OCI-LY1 (cell line): ENCODE data around the gene HECTD3.
A peak's percentile ranks its signal among the peaks of the same experiment; 100 is the strongest.

Experiments
- H2AFZ ChIP-seq: fragments of 200-600 bp; sonication (generic), shearing (Covaris generic); 2 replicates; pipeline ENCODE4 v1.6.0; 2014; ENCODE audit warnings: antibody characterized with exemption, mild to moderate bottlenecking, low read length
- H3F3A ChIP-seq: fragments of 200-600 bp; sonication (generic), shearing (Covaris generic); 2 replicates; pipeline ENCODE4 v1.6.0; 2014; ENCODE audit warnings: mild to moderate bottlenecking, antibody characterized with exemption, low read length, moderate library complexity; ENCODE audit not compliant: insufficient read depth
- H3K27ac ChIP-seq: fragments of 200-600 bp; sonication (generic); 2 replicates; pipeline ENCODE4 v1.5.1; 2014; ENCODE audit warnings: low read length, mixed run types, mild to moderate bottlenecking, low read depth; ENCODE audit not compliant: poor library complexity, severe bottlenecking
- H3K27me3 ChIP-seq: fragments of 200-600 bp; sonication (generic); 2 replicates; pipeline ENCODE4 v1.6.0; 2014; ENCODE audit warnings: antibody characterized with exemption, mild to moderate bottlenecking, low read length, moderate library complexity; ENCODE audit not compliant: insufficient read depth
- H3K36me3 ChIP-seq: fragments of 200-600 bp; sonication (generic); 2 replicates; pipeline ENCODE4 v1.6.1; 2014; ENCODE audit warnings: mild to moderate bottlenecking, antibody characterized with exemption, low read length, moderate library complexity, mixed read lengths; ENCODE audit not compliant: insufficient read depth
- H3K4me1 ChIP-seq: fragments of 200-600 bp; sonication (generic); 2 replicates; pipeline ENCODE4 v1.5.1; 2014; ENCODE audit warnings: mild to moderate bottlenecking, low read length, moderate library complexity; ENCODE audit not compliant: insufficient read depth, severe bottlenecking
- H3K4me2 ChIP-seq: fragments of 200-600 bp; sonication (generic), shearing (Covaris generic); 2 replicates; pipeline ENCODE4 v1.6.1; 2014; ENCODE audit warnings: low read length
- H3K4me3 ChIP-seq: fragments of 200-600 bp; sonication (generic); 2 replicates; pipeline ENCODE4 v1.5.1; 2014; ENCODE audit warnings: low read length, low read depth, mild to moderate bottlenecking, mixed read lengths; ENCODE audit not compliant: poor library complexity, severe bottlenecking
- H3K79me2 ChIP-seq: fragments of 200-600 bp; shearing (Covaris generic); 2 replicates; pipeline ENCODE4 v1.6.1; 2016; ENCODE audit warnings: mixed run types, low read length, mixed read lengths; ENCODE audit not compliant: insufficient read depth
- H3K9ac ChIP-seq: fragments of 200-600 bp; sonication (generic), shearing (Covaris generic); 2 replicates; pipeline ENCODE4 v1.6.1; 2014; ENCODE audit warnings: mild to moderate bottlenecking, low read length, mixed read lengths
- H3K9me2 ChIP-seq: fragments of 200-600 bp; sonication (generic), shearing (Covaris generic); 2 replicates; pipeline ENCODE4 v1.6.1; 2014; ENCODE audit warnings: low read depth, mild to moderate bottlenecking, low read length, mixed read lengths
- H3K9me3 ChIP-seq: fragments of 200-600 bp; shearing (Covaris generic); 2 replicates; pipeline ENCODE4 v1.6.1; 2014; ENCODE audit warnings: low read length, mixed read lengths
- H4K20me1 ChIP-seq: fragments of 200-600 bp; sonication (generic), shearing (Covaris generic); 2 replicates; pipeline ENCODE4 v1.6.0; 2016; ENCODE audit warnings: mild to moderate bottlenecking, low read length; ENCODE audit not compliant: insufficient read depth
- CTCF ChIP-seq: fragments of 200-600 bp; sonication (generic), shearing (Covaris generic); IDR thresholded peaks from 2 replicates; pipeline ENCODE4 v1.5.1; 2017; ENCODE audit warnings: mild to moderate bottlenecking, antibody characterized with exemption, low read length, moderate library complexity, mixed read lengths
- EZH2 ChIP-seq: fragments of 200-600 bp; sonication (generic), shearing (Covaris generic); IDR thresholded peaks from 2 replicates; pipeline ENCODE4 v1.8.0; 2017; ENCODE audit warnings: borderline replicate concordance, mixed run types, mild to moderate bottlenecking, antibody characterized with exemption, low read length, moderate library complexity, mixed read lengths

Gene HECTD3

GRCh38 chr1:45023663-45024062 lies 12.5 kb upstream of the HECTD3 start:
- Histone ChIP-seq H3K27me3 (no peaks in the 10 kb centered on the region; the same call in 1 of the 2 replicates), H3K36me3 (no peaks in the 10 kb centered on the region), H3K4me1 (no peaks in the 10 kb centered on the region), H3K4me2 (no peak overlapping the region), H4K20me1 (no peaks in the 10 kb centered on the region), H3F3A (no peaks in the 10 kb centered on the region), H3K9ac (no peak overlapping the region), H3K9me2 (no peaks in the 10 kb centered on the region), H3K9me3 (0 out of 2 replicates have a peak, but pooled peaks cover 2% of the 10 kb centered on the region), H3K4me3 (no peak overlapping the region), H2AFZ (no peak overlapping the region), H3K79me2 (no peaks in the 10 kb centered on the region), H3K27ac (no peak overlapping the region)
- TF ChIP-seq EZH2 = no peak
- no peak for TF ChIP-seq CTCF

GRCh38 chr1:45018599-45019230 lies 7.6 kb upstream of the HECTD3 start:
- Histone ChIP-seq H3K79me2 (no peaks in the 10 kb centered on the region), H3K27ac (no peak overlapping the region), H3F3A (no peaks in the 10 kb centered on the region), H3K4me2 (peak overlapping the region; percentile 36; the same call in 1 of the 2 replicates), H3K27me3 (no peaks in the 10 kb centered on the region), H3K4me3 (no peak overlapping the region), H3K9me2 (no peaks in the 10 kb centered on the region), H4K20me1 (no peaks in the 10 kb centered on the region), H3K9ac (no peak overlapping the region), H3K9me3 (no peaks in the 10 kb centered on the region), H3K36me3 (no peaks in the 10 kb centered on the region), H2AFZ (peak overlapping the region; percentile 17; the same call in 1 of the 2 replicates), H3K4me1 (peaks cover 4% of the 10 kb centered on the region)
- TF ChIP-seq EZH2 = no peak
- TF ChIP-seq CTCF = peak; percentile 87

- TF ChIP-seq CTCF (no peak), EZH2 (no peak)
- H3K9ac ChIP-seq = no peak overlapping the region
Observed at GRCh38 chr1:45016767-45017166, 5.6 kb upstream of the HECTD3 start.

More at GRCh38 chr1:45016767-45017166, 5.6 kb upstream of the HECTD3 start:
- Histone ChIP-seq H3K4me1 (peaks cover 19% of the 10 kb centered on the region), H3K9me3 (no peaks in the 10 kb centered on the region), H3K4me3 (no peak overlapping the region), H3K79me2 (no peaks in the 10 kb centered on the region), H3K27me3 (no peaks in the 10 kb centered on the region), H2AFZ (no peak overlapping the region), H3K4me2 (no peak overlapping the region), H3F3A (no peaks in the 10 kb centered on the region), H3K36me3 (no peaks in the 10 kb centered on the region), H3K9me2 (no peaks in the 10 kb centered on the region), H3K27ac (no peak overlapping the region), H4K20me1 (no peaks in the 10 kb centered on the region)
